ENCODE results near the gene LRRC4C.

- TF ChIP-seq CTCF (IDR thresholded peaks at IDR 0.05) (no peak), EZH2 (IDR thresholded peaks at IDR 0.05) (no peak)
Measured at GRCh38 chr11:40132912-40133311, 1326.5 kb downstream of the LRRC4C start.
